Esophagus (tissue), 2 donors: ENCODE data around the gene PIKFYVE. TPM values are rescaled to one million over a fixed set of nuclear protein-coding genes. Genes with fewer than 3 reads are reported as not detected.

Experiments
- H3K27ac ChIP-seq, 2 donors: one replicate each; pipeline ENCODE4 v1.5.1; 2013; ENCODE audit warnings: low read depth in 2 of 2, mild to moderate bottlenecking in 2 of 2, inconsistent platforms in 1 of 2, low read length in 1 of 2, moderate library complexity in 1 of 2
- H3K27me3 ChIP-seq, 2 donors: one replicate each; pipeline ENCODE4 v1.6.1; 2013; ENCODE audit warnings: low read length in 2 of 2, control low read depth in 1 of 2, mild to moderate bottlenecking in 1 of 2; ENCODE audit not compliant: insufficient read depth in 2 of 2, control insufficient read depth in 1 of 2
- H3K36me3 ChIP-seq, 2 donors: one replicate each; pipeline ENCODE4 v1.6.1; 2013; ENCODE audit warnings: low read length in 1 of 2; ENCODE audit not compliant: control insufficient read depth in 2 of 2, insufficient read depth in 2 of 2
- H3K4me1 ChIP-seq, 2 donors: one replicate each; pipeline ENCODE4 v1.6.1; 2013; ENCODE audit warnings: low read length in 1 of 2; ENCODE audit not compliant: control insufficient read depth in 2 of 2, insufficient read depth in 2 of 2
- H3K4me3 ChIP-seq, 2 donors: one replicate each; pipeline ENCODE4 v1.5.1; 2013; ENCODE audit warnings: low read length in 2 of 2, mild to moderate bottlenecking in 2 of 2, low read depth in 1 of 2, moderate library complexity in 1 of 2
- H3K9me3 ChIP-seq, 2 donors: one replicate each; pipeline ENCODE4 v1.6.1; 2013; ENCODE audit warnings: mild to moderate bottlenecking in 2 of 2, low read depth in 1 of 2, low read length in 1 of 2, moderate library complexity in 1 of 2; ENCODE audit not compliant: control insufficient read depth in 2 of 2, insufficient read depth in 1 of 2
- WGBS, 2 donors: extraction: QIAGEN DNeasy Blood & Tissue Kit; methylation state at CpG; one replicate each; pipeline ENCODE4 v1.1.7; 2013; 5-methylcytosine and 5-hydroxymethylcytosine counted together
- polyA plus RNA-seq, 2 donors: library from polyadenylated mRNA; stranded (reverse); fragments of 200-250 nt; gene quantifications; one replicate each; pipeline ENCODE4 v1.2.3, GENCODE V29; 2013
- donor health status: healthy with polysubstance abuse.
- donor health status: Bipolar disorder and iron deficiency.

Gene PIKFYVE
- polyA plus RNA-seq, 2 donors = 2.9 to 3.6 TPM

DNA sequence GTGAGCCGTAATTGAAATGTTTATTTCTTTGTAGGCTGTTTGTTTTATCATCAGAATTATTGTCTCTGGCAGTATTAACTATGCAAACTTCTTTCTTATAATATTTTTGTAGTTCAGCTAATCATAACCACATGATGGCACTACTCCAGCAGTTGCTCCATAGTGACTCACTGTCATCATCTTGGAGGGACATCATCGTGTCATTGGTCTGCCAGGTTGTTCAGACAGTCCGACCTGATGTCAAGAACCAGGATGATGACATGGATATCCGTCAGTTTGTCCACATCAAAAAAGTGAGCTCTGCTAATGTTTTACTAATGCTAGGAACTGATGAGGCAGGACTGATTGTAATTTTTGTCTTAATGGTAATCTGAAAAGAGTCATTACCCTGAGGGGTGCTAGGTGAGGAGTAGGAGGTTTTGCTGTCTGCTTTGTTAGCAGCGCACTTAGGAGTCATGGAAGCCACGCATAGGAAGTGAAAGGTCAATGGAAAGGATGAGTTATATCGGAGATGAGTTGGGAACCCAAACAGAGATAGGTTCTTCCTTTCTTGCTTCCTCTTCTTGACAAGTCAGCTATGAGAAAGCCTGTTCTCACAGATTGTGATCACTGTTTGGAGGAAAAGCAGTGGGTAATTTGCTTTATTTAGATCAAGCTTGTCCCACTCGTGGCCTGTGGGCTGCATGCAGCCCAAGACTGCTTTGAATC lies 49.2 kb downstream of the PIKFYVE start:
- peaks cover 5 to 8% of the 10 kb centered on the region in 2 donors for H3K36me3 ChIP-seq
- no peak overlapping the region for H3K27ac ChIP-seq
- H3K4me1 ChIP-seq = no peaks in the 10 kb centered on the region
- H3K4me3 ChIP-seq = no peak overlapping the region
- H3K9me3 ChIP-seq = no peaks in the 10 kb centered on the region
- 79 to 84% methylated on average over 8 of the region's 8 CpGs for WGBS, 2 donors
- no peaks in the 10 kb centered on the region for H3K27me3 ChIP-seq

DNA sequence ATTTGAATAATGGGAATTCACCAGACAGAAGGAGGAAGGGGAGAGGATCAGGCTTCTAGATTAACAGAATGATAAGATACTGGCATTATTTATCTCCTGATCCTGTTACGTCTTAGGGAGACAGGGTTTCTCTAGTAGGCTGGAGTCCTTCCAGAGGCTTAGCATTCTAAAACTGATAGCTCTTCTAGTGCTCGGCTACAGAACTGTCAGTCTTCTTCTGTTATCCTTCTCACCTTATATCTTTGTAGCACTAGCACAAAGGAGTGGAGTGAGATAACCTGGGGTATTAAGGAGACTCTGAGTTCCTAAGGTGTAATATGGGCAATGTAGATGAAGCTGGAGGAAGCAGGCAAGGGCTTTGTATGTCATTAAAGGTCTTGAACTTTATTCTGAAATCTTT lies 52.1 kb downstream of the PIKFYVE start:
- no peaks in the 10 kb centered on the region for H3K4me1 ChIP-seq
- no peak overlapping the region for H3K27ac ChIP-seq
- no peaks in the 10 kb centered on the region for H3K9me3 ChIP-seq
- H3K27me3 ChIP-seq = no peaks in the 10 kb centered on the region
- 84 to 94% methylated on average over 2 of the region's 2 CpGs for WGBS, 2 donors
- peaks cover 5 to 8% of the 10 kb centered on the region in 2 donors for H3K36me3 ChIP-seq
- H3K4me3 ChIP-seq = no peak overlapping the region

DNA sequence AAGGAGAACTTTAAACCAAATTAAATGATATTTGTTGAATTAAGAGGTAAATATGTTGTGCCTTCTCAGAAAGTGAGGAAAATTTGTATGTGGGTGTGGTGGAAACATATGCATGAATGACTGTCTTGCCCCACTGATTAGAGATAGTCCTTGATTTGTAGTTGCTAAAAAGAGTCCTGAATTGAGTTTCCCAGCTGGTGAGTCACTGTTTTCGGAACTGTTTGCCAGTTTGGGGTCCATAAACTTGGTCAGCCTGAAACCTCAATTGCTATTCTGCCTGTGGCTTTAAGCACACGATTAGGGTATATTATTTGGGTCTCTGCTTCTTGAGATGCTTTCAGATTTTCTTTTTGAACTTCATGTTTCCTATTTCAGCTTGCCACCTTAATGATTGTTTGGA lies 53.3 kb downstream of the PIKFYVE start:
- Histone ChIP-seq H3K9me3 (no peaks in the 10 kb centered on the region), H3K4me1 (no peaks in the 10 kb centered on the region), H3K27me3 (no peaks in the 10 kb centered on the region), H3K36me3 (peaks cover 5 to 8% of the 10 kb centered on the region in 2 donors), H3K4me3 (no peak overlapping the region), H3K27ac (no peak overlapping the region)
- 74 to 75% methylated on average over 2 of the region's 2 CpGs for WGBS, 2 donors

DNA sequence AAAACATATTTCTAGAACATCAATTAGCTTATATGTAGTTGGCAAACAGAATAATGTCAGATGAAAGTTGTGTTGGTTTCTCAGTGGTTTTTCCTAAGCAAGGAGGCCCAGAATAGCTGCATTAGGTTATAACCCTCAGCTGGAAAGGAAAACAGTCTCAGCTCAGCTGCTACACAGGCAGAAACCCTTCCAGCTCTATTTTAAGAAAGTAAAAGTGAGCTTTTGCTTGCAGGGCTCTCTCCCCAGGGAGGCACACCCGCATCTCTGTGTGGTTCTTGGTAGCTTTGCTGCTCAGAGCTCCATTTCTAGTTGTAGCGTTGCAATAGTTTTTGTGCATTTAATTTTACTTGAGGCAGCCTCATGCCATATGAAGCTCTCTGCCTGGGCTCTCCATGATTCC lies 54.6 kb downstream of the PIKFYVE start:
- peaks cover 6% of the 10 kb centered on the region in 2 donors for H3K36me3 ChIP-seq
- no peaks in the 10 kb centered on the region for H3K4me1 ChIP-seq
- no peak overlapping the region for H3K4me3 ChIP-seq
- no peaks in the 10 kb centered on the region for H3K27me3 ChIP-seq
- 54 to 71% methylated on average over 2 of the region's 2 CpGs for WGBS, 2 donors
- no peak overlapping the region for H3K27ac ChIP-seq
- no peaks in the 10 kb centered on the region for H3K9me3 ChIP-seq

DNA sequence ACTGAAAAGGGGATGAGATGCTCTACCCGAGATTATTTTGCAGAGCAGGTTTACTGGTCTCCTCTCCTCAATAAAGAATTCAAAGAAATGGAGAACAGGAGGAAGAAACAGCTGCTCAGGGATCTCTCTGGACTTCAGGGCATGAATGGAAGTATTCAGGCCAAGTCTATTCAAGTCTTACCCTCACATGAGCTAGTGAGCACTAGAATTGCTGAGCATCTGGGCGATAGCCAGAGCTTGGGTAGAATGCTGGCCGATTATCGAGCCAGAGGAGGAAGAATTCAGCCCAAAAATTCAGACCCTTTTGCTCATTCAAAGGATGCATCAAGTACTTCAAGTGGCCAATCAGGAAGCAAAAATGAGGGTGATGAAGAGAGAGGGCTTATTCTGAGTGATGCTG lies 60.0 kb downstream of the PIKFYVE start:
- Histone ChIP-seq H3K4me1 (no peaks in the 10 kb centered on the region), H3K27me3 (no peaks in the 10 kb centered on the region), H3K4me3 (no peak overlapping the region), H3K9me3 (no peaks in the 10 kb centered on the region), H3K27ac (no peak overlapping the region), H3K36me3 (peaks cover 6 to 12% of the 10 kb centered on the region in 2 donors)
- WGBS, 2 donors = 85 to 91% methylated on average over 4 of the region's 4 CpGs

DNA sequence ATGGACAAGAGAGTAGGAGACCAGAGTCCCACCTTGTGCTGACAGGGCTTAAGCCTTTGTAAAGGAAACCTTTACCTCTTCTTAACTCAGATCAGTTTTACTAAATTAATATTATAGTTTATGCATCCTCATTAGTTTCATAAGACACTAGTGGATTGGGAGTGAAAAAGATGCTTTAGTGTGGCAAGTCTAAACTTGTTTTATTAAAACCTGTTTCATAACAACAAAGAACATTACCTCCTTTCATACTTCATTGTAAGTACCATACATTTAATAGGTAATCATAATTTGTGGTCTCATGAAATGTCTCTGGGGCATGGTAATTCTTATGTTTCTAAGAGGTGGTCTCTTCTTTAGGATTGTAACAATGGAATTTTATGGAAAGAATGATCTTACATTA lies 63.4 kb downstream of the PIKFYVE start:
- Histone ChIP-seq H3K4me1 (no peaks in the 10 kb centered on the region), H3K27ac (no peak overlapping the region), H3K4me3 (no peak overlapping the region), H3K9me3 (no peaks in the 10 kb centered on the region), H3K27me3 (no peaks in the 10 kb centered on the region), H3K36me3 (peaks cover 10 to 14% of the 10 kb centered on the region in 2 donors)

DNA sequence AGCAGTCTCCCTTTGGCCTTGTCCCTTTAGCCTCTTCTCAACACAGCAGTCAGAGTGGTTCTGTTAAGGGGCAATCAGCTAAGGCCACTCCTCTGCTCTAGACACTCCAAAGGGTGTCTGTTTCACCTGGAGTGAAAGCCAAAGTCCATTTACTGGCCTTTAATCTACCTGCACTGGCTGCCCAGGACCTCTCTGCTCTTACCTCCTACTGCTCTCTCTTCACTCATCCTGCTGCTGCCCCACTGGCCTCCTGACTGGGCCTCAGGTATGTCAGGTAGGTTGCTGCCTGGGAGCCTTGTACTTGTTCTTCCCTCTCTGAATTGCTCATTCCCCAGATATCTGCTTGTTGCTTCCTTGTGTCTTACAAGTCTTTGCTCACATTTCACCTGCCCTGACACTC lies 68.2 kb downstream of the PIKFYVE start:
- peaks cover 5% of the 10 kb centered on the region in 2 donors for H3K36me3 ChIP-seq
- H3K4me1 ChIP-seq = no peaks in the 10 kb centered on the region
- no peak overlapping the region for H3K27ac ChIP-seq
- H3K4me3 ChIP-seq = no peak overlapping the region
- H3K9me3 ChIP-seq = no peaks in the 10 kb centered on the region
- no peaks in the 10 kb centered on the region for H3K27me3 ChIP-seq

DNA sequence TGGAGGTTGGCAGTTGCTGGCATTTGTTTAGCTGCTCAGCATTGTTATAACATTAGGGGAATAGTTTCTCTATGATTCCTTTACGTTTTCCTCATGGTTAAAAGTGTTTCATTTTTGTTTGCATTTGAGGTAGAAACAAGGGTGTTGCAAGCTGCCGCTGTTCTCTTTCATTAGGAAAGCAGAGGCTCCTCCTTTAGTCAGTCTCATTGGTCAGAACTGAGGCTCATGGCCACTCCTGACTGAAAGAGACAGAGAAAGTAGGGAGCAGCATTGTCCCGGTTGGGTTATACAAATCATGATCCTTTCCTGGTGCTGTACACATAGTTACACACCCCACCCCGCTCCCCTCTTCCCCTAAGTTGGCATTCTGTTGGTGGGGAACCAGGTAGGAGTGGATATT lies 80.7 kb downstream of the PIKFYVE start:
- Histone ChIP-seq H3K36me3 (peaks cover 0 to 6% of the 10 kb centered on the region in 2 donors), H3K4me1 (no peaks in the 10 kb centered on the region), H3K27ac (no peak overlapping the region), H3K27me3 (no peaks in the 10 kb centered on the region), H3K4me3 (no peak overlapping the region), H3K9me3 (no peaks in the 10 kb centered on the region)
- WGBS, 2 donors = 88 to 89% methylated on average over 4 of the region's 4 CpGs

DNA sequence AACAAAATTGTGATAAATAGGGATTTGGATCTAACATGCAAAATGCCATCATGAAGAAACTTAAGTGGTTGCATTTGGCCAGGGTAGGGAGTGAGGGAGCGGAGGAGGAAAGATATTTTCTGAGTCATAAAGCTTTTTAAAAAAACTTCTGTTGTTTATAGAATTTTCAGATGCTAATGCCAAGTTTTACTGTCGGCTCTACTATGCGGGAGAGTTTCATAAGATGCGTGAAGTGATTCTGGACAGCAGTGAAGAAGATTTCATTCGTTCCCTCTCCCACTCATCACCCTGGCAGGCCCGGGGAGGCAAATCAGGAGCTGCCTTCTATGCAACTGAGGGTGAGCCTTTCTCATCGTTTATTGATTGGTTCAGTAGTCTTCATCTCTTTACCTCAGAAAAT lies 84.6 kb downstream of the PIKFYVE start:
- 74 to 85% methylated on average over 7 of the region's 7 CpGs for WGBS, 2 donors
- no peaks in the 10 kb centered on the region for H3K27me3 ChIP-seq
- no peaks in the 10 kb centered on the region for H3K9me3 ChIP-seq
- H3K36me3 ChIP-seq = peaks cover 0 to 12% of the 10 kb centered on the region in 2 donors
- no peak overlapping the region for H3K27ac ChIP-seq
- H3K4me3 ChIP-seq = no peak overlapping the region
- H3K4me1 ChIP-seq = no peaks in the 10 kb centered on the region
